ENCODE measurements around the gene ACTN3.

DNA sequence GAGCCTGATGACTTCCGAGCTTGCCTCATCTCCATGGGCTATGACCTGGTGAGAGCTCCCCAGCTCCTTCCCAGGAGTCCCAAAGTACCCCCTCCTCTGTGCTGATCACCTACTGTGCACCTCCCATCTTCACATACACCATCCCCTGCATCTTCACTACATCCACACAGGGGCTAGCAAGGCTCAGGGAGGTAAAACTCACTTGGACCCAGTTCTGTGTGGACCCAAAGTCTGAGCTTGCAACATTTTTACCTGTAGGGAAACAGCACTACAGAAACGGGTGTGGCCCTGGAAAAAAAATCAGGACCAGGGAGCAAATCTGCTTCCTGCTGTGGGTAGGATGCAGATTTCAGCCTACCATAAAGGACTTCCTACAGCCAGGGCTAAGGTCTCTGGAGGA, 15.6 kb downstream of the ACTN3 start:
- TF ChIP-seq, protein P1, sequence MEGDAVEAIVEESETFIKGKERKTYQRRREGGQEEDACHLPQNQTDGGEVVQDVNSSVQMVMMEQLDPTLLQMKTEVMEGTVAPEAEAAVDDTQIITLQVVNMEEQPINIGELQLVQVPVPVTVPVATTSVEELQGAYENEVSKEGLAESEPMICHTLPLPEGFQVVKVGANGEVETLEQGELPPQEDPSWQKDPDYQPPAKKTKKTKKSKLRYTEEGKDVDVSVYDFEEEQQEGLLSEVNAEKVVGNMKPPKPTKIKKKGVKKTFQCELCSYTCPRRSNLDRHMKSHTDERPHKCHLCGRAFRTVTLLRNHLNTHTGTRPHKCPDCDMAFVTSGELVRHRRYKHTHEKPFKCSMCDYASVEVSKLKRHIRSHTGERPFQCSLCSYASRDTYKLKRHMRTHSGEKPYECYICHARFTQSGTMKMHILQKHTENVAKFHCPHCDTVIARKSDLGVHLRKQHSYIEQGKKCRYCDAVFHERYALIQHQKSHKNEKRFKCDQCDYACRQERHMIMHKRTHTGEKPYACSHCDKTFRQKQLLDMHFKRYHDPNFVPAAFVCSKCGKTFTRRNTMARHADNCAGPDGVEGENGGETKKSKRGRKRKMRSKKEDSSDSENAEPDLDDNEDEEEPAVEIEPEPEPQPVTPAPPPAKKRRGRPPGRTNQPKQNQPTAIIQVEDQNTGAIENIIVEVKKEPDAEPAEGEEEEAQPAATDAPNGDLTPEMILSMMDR (conservative IDR thresholded peaks at IDR 0.05; ENCODE audit: low read depth in 2 of 2): no peak
- TF ChIP-seq, protein P2, sequence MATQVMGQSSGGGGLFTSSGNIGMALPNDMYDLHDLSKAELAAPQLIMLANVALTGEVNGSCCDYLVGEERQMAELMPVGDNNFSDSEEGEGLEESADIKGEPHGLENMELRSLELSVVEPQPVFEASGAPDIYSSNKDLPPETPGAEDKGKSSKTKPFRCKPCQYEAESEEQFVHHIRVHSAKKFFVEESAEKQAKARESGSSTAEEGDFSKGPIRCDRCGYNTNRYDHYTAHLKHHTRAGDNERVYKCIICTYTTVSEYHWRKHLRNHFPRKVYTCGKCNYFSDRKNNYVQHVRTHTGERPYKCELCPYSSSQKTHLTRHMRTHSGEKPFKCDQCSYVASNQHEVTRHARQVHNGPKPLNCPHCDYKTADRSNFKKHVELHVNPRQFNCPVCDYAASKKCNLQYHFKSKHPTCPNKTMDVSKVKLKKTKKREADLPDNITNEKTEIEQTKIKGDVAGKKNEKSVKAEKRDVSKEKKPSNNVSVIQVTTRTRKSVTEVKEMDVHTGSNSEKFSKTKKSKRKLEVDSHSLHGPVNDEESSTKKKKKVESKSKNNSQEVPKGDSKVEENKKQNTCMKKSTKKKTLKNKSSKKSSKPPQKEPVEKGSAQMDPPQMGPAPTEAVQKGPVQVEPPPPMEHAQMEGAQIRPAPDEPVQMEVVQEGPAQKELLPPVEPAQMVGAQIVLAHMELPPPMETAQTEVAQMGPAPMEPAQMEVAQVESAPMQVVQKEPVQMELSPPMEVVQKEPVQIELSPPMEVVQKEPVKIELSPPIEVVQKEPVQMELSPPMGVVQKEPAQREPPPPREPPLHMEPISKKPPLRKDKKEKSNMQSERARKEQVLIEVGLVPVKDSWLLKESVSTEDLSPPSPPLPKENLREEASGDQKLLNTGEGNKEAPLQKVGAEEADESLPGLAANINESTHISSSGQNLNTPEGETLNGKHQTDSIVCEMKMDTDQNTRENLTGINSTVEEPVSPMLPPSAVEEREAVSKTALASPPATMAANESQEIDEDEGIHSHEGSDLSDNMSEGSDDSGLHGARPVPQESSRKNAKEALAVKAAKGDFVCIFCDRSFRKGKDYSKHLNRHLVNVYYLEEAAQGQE (IDR thresholded peaks at IDR 0.05; ENCODE audit: unreplicated experiment): no peak
- TF ChIP-seq EZH2phosphoT487 (IDR thresholded peaks at IDR 0.05; ENCODE audit: unreplicated experiment) (no peak), EZH2 (IDR thresholded peaks at IDR 0.05; ENCODE audit: low read depth, unreplicated experiment) (no peak), JUNB (IDR thresholded peaks at IDR 0.05; ENCODE audit: unreplicated experiment) (no peak), POLR2AphosphoS5 (IDR thresholded peaks at IDR 0.05; ENCODE audit: low read depth) (no peak), CREB1 (CRISPR knock-in tag; IDR thresholded peaks at IDR 0.05; ENCODE audit: low read depth) (no peak), ZNF114 (CRISPR knock-in tag; IDR thresholded peaks at IDR 0.05) (no peak), NANOG (IDR thresholded peaks at IDR 0.05; ENCODE audit: borderline replicate concordance) (no peak), STAT1 (IDR thresholded peaks at IDR 0.05; ENCODE audit: unreplicated experiment) (no peak), ZNF331 (CRISPR knock-in tag; IDR thresholded peaks at IDR 0.05; ENCODE audit: low read depth) (no peak)
- TF ChIP-seq, protein P3, sequence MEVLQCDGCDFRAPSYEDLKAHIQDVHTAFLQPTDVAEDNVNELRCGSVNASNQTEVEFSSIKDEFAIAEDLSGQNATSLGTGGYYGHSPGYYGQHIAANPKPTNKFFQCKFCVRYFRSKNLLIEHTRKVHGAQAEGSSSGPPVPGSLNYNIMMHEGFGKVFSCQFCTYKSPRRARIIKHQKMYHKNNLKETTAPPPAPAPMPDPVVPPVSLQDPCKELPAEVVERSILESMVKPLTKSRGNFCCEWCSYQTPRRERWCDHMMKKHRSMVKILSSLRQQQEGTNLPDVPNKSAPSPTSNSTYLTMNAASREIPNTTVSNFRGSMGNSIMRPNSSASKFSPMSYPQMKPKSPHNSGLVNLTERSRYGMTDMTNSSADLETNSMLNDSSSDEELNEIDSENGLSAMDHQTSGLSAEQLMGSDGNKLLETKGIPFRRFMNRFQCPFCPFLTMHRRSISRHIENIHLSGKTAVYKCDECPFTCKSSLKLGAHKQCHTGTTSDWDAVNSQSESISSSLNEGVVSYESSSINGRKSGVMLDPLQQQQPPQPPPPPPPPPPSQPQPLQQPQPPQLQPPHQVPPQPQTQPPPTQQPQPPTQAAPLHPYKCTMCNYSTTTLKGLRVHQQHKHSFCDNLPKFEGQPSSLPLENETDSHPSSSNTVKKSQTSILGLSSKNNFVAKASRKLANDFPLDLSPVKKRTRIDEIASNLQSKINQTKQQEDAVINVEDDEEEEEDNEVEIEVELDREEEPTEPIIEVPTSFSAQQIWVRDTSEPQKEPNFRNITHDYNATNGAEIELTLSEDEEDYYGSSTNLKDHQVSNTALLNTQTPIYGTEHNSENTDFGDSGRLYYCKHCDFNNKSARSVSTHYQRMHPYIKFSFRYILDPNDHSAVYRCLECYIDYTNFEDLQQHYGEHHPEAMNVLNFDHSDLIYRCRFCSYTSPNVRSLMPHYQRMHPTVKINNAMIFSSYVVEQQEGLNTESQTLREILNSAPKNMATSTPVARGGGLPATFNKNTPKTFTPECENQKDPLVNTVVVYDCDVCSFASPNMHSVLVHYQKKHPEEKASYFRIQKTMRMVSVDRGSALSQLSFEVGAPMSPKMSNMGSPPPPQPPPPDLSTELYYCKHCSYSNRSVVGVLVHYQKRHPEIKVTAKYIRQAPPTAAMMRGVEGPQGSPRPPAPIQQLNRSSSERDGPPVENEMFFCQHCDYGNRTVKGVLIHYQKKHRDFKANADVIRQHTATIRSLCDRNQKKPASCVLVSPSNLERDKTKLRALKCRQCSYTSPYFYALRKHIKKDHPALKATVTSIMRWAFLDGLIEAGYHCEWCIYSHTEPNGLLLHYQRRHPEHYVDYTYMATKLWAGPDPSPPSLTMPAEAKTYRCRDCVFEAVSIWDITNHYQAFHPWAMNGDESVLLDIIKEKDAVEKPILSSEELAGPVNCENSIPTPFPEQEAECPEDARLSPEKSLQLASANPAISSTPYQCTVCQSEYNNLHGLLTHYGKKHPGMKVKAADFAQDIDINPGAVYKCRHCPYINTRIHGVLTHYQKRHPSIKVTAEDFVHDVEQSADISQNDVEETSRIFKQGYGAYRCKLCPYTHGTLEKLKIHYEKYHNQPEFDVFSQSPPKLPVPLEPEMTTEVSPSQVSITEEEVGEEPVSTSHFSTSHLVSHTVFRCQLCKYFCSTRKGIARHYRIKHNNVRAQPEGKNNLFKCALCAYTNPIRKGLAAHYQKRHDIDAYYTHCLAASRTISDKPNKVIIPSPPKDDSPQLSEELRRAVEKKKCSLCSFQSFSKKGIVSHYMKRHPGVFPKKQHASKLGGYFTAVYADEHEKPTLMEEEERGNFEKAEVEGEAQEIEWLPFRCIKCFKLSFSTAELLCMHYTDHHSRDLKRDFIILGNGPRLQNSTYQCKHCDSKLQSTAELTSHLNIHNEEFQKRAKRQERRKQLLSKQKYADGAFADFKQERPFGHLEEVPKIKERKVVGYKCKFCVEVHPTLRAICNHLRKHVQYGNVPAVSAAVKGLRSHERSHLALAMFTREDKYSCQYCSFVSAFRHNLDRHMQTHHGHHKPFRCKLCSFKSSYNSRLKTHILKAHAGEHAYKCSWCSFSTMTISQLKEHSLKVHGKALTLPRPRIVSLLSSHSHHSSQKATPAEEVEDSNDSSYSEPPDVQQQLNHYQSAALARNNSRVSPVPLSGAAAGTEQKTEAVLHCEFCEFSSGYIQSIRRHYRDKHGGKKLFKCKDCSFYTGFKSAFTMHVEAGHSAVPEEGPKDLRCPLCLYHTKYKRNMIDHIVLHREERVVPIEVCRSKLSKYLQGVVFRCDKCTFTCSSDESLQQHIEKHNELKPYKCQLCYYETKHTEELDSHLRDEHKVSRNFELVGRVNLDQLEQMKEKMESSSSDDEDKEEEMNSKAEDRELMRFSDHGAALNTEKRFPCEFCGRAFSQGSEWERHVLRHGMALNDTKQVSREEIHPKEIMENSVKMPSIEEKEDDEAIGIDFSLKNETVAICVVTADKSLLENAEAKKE (CRISPR knock-in tag; IDR thresholded peaks at IDR 0.05): no peak
- TF ChIP-seq, protein P4, sequence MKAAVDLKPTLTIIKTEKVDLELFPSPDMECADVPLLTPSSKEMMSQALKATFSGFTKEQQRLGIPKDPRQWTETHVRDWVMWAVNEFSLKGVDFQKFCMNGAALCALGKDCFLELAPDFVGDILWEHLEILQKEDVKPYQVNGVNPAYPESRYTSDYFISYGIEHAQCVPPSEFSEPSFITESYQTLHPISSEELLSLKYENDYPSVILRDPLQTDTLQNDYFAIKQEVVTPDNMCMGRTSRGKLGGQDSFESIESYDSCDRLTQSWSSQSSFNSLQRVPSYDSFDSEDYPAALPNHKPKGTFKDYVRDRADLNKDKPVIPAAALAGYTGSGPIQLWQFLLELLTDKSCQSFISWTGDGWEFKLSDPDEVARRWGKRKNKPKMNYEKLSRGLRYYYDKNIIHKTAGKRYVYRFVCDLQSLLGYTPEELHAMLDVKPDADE (IDR thresholded peaks at IDR 0.05): no peak

All from GM23338 (cell line).